Fibroblast of lung (primary cell): ENCODE data around the gene GJE1. TPM values are rescaled to one million over a fixed set of nuclear protein-coding genes. Genes with fewer than 3 reads are reported as not detected.
"Not testable (repeated sequence)": the region's sequence is repeated elsewhere in the genome, so short reads cannot be mapped to it uniquely, and the experiment has no call there.

Source experiments
- DNase-seq, 2 donors: peaks; one replicate each; pipeline versions ENCODE4 v3.0.0 to v3.0.0-alpha.2; 2010; ENCODE audit warnings: low read depth in 2 of 2
- H2AFZ ChIP-seq: 2 replicates; pipeline ENCODE4 v1.5.1; 2012; ENCODE audit warnings: low read length, control low read depth, inconsistent platforms
- H3K27ac ChIP-seq: 2 replicates; pipeline ENCODE4 v1.5.1; 2011; ENCODE audit warnings: low read length, control low read depth; ENCODE audit not compliant: insufficient read depth
- H3K27me3 ChIP-seq: 2 replicates; pipeline ENCODE4 v1.5.1; 2011; ENCODE audit warnings: mild to moderate bottlenecking, low read length; ENCODE audit not compliant: control insufficient read depth, insufficient read depth
- H3K36me3 ChIP-seq: 2 replicates; pipeline ENCODE4 v1.5.1; 2011; ENCODE audit warnings: low read length; ENCODE audit not compliant: control insufficient read depth, insufficient read depth
- H3K4me1 ChIP-seq: 2 replicates; pipeline ENCODE4 v1.5.1; 2011; ENCODE audit warnings: low read length; ENCODE audit not compliant: control insufficient read depth, insufficient read depth; ENCODE audit errors: extremely low read depth
- H3K4me2 ChIP-seq: 2 replicates; pipeline ENCODE4 v1.5.1; 2011; ENCODE audit warnings: low read length, control low read depth; ENCODE audit not compliant: insufficient read depth; ENCODE audit errors: extremely low read depth
- H3K4me3 ChIP-seq, 4 experiments: fragments of 200-600 bp in 1 of 4; sonication (generic) in 1 of 4; replicated peaks in 1 of 4; 2 replicates each; pipeline ENCODE4 v1.5.1; 2011 to 2016; ENCODE audit warnings: low read length in 4 of 4, low read depth in 3 of 4, mild to moderate bottlenecking in 3 of 4, control low read depth in 2 of 4, inconsistent platforms in 1 of 4, mixed read lengths in 1 of 4; ENCODE audit not compliant: insufficient read depth in 1 of 4; ENCODE audit errors: control extremely low read depth in 1 of 4
- H3K79me2 ChIP-seq: 2 replicates; pipeline ENCODE4 v1.5.1; 2012; ENCODE audit warnings: mild to moderate bottlenecking, low read length, inconsistent platforms; ENCODE audit not compliant: control insufficient read depth, insufficient read depth
- H3K9ac ChIP-seq: 2 replicates; pipeline ENCODE4 v1.5.1; 2011; ENCODE audit warnings: mild to moderate bottlenecking, low read length, control low read depth; ENCODE audit not compliant: insufficient read depth
- H3K9me3 ChIP-seq: 2 replicates; pipeline ENCODE4 v1.5.1; 2012; ENCODE audit warnings: low read depth, low read length; ENCODE audit not compliant: control insufficient read depth, insufficient read depth
- H4K20me1 ChIP-seq: 2 replicates; pipeline ENCODE4 v1.5.1; 2011; ENCODE audit warnings: low read length; ENCODE audit not compliant: control insufficient read depth, insufficient read depth; ENCODE audit errors: extremely low read depth
- CTCF ChIP-seq, 2 donors: IDR thresholded peaks in 1 of 2; conservative IDR thresholded peaks in 1 of 2; 1 replicate in 1 of 2; 2 replicates in 1 of 2; pipeline ENCODE4 v1.5.1; 2011 to 2012; ENCODE audit warnings: low read length in 2 of 2, control low read depth in 1 of 2, inconsistent platforms in 1 of 2, low read depth in 1 of 2, mild to moderate bottlenecking in 1 of 2
- EZH2 ChIP-seq: IDR thresholded peaks from 2 replicates; pipeline ENCODE4 v1.5.1; 2012; ENCODE audit warnings: low read length, control low read depth, mild to moderate bottlenecking; ENCODE audit errors: missing control alignments
- polyA plus RNA-seq, 2 donors: library from polyadenylated mRNA; depleted of rRNA in 1 of 2; stranded (reverse) in 1 of 2; unstranded in 1 of 2; fragments of >200 nt; gene quantifications; 2 replicates each; pipeline ENCODE4 v1.2.1, GENCODE V29; 2011 to 2012; ENCODE audit warnings: missing spikeins in 1 of 2
- total RNA-seq: library from RNA; depleted of rRNA; stranded (reverse); fragments of >200 nt; gene quantifications from 2 replicates; pipeline ENCODE4 v1.2.1, GENCODE V29; 2014

Gene GJE1
- total and polyA plus RNA-seq, 2 donors (not counting 1 experiment from before 2014, with no cell fraction given) = not detected

DNA sequence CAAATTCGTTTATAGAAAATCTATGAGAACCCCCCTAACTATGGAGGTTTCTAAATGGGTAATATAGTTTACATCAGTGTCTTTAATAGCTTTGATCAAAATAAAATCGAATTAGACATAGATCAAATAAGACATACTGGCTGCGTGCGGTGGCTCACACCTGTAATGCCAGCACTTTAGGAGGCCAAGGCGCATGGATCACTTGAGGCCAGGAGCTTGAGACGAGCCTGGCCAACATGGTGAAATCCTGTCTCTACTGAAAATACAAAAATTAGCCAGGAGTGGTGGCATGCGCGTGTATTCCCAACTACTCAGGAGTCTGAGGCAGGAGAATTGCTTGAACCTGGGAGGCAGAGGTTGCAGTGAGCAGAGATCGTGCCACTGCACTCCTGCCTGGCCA lies 21.9 kb upstream of the GJE1 start:
- H3K4me3 ChIP-seq, H3K79me2 ChIP-seq, H3K9me3 ChIP-seq, H3K27ac ChIP-seq, H3K27me3 ChIP-seq, H3K36me3 ChIP-seq, H3K9ac ChIP-seq, H2AFZ ChIP-seq, DNase-seq, H4K20me1 ChIP-seq, H3K4me2 ChIP-seq, H3K4me1 ChIP-seq: not testable (repeated sequence)

GRCh38 chr6:142112451-142113061 lies 20.2 kb upstream of the GJE1 start:
- Histone ChIP-seq H4K20me1 (no peaks in the 10 kb centered on the region), H3K4me2 (no peak overlapping the region), H3K9ac (no peak overlapping the region), H3K27ac (no peak overlapping the region), H2AFZ (no peak overlapping the region), H3K79me2 (no peaks in the 10 kb centered on the region), H3K27me3 (no peaks in the 10 kb centered on the region), H3K4me3 (no peak overlapping the region), H3K36me3 (no peaks in the 10 kb centered on the region), H3K4me1 (no peaks in the 10 kb centered on the region), H3K9me3 (no peaks in the 10 kb centered on the region)
- TF ChIP-seq CTCF (conservative IDR thresholded peaks at IDR 0.05 in 1 of 2, IDR thresholded peaks at IDR 0.05 in 1 of 2; ENCODE audit: low read depth in 1 of 2, low read length in 2 of 2) (peak; percentile 82 to 83), EZH2 (no peak)
- DNase-seq = peak; percentile 64 to 85

- H3K4me3 ChIP-seq = no peak overlapping the region
- no peak overlapping the region for H3K9ac ChIP-seq
- no peak for DNase-seq
- H3K9me3 ChIP-seq = no peaks in the 10 kb centered on the region
- no peak overlapping the region for H3K4me2 ChIP-seq
- no peak overlapping the region for H2AFZ ChIP-seq
- no peaks in the 10 kb centered on the region for H3K27me3 ChIP-seq
- no peak for TF ChIP-seq CTCF (conservative IDR thresholded peaks at IDR 0.05 in 1 of 2, IDR thresholded peaks at IDR 0.05 in 1 of 2; ENCODE audit: low read depth in 1 of 2, low read length in 2 of 2)
- no peak for TF ChIP-seq EZH2
- H3K79me2 ChIP-seq = no peaks in the 10 kb centered on the region
- H4K20me1 ChIP-seq = no peaks in the 10 kb centered on the region
- no peaks in the 10 kb centered on the region for H3K4me1 ChIP-seq
- H3K27ac ChIP-seq = no peak overlapping the region
- H3K36me3 ChIP-seq = no peaks in the 10 kb centered on the region
Observed at GRCh38 chr6:142117366-142117765, 15.4 kb upstream of the GJE1 start.
